DMS 273 (cell line): Measurements from ENCODE around the gene PSME2.
A peak's percentile ranks its signal among the peaks of the same experiment; 100 is the strongest.

Experiments used
- DNase-seq: peaks from one replicate; lab custom pipeline; 2025; ENCODE audit not compliant: unreplicated experiment; lab: John Stamatoyannopoulos, UW

Gene PSME2

GRCh38 chr14:24179961-24180796, 33.8 kb upstream of the PSME2 start:
- DNase-seq, result peak; percentile 58

- peak; percentile 66 for DNase-seq
These were observed 33.0 kb upstream of the PSME2 start for GRCh38 chr14:24179294-24179960.

DNA sequence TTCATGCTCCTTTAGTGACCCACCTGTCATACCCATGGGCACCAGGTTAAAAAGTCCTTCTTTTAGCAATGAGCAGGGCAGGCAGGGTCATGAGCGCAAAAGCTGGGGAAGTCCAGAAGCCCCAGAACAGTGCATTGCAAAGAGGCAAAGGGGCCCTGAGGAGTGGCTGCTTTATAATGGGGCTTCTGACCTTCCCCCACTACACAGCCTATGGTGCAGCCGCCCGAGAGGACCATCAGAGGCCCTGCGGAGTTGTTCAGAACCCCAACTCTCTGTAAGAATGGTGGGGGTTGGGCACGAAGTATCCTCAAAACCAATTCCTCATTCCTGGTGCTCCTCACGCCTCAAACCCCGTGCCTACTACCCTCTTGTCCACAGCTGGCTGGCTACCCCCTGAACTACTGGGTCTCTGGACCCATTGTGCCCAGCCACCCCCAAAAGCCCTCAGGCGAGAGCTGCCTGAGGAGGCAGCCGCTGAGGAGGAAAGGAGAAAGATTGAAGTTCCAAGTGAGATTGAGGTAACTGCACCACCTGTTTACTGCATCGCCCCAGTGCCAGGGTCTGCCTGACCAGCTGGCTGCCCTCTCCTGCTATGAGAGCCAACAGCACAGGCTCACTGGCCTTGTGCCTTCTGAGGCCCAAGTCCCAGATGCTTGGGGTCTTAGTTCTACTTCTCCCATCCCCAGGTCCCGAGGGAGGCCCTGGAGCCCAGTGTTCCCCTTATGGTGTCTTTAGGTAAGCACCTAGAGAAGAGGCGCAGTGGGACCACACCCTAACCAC, 32.2 kb upstream of the PSME2 start:
- peak; percentile 66 for DNase-seq

- DNase-seq, result no peak
These were observed 31.5 kb upstream of the PSME2 start for GRCh38 chr14:24177891-24178290.

DNA sequence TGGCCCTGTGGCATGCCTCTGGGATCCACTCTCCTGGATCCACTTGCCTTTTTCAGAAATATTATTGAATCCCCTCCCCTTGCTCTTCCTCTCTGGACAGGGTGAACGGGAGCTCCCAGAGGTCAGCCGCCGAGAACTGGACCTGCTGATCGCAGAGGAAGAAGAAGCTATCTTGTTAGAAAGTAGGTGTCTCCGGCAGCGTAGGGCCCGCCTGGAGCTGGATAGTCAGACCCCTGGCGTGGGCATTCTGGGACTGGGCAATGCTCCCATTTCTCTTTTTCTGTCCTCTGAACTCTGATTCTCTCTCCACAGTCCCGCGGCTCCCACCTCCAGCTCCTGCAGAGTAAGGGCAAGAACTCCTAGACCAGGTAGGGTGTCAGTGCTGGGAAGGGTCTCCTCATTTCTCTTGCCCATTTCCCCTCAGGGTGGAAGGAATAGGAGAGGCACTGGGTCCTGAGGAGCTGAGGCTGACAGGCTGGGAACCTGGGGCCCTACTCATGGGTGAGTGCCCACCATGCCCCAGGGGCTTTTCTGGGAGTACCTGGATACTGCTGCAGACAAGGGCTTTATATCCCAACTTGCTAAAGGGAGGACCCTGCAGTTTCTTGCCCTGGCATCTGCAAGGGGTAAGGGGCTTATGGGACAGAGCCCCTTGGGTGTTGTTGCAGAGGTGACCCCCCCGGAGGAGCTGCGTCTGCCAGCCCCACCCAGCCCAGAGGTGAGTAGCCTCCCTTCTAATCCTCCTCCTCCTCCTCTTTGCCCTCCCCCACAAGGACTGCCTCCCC, 30.8 kb upstream of the PSME2 start:
- no peak for DNase-seq

- DNase-seq, result no peak
These were observed 30.2 kb upstream of the PSME2 start for GRCh38 chr14:24176599-24176998.

DNA sequence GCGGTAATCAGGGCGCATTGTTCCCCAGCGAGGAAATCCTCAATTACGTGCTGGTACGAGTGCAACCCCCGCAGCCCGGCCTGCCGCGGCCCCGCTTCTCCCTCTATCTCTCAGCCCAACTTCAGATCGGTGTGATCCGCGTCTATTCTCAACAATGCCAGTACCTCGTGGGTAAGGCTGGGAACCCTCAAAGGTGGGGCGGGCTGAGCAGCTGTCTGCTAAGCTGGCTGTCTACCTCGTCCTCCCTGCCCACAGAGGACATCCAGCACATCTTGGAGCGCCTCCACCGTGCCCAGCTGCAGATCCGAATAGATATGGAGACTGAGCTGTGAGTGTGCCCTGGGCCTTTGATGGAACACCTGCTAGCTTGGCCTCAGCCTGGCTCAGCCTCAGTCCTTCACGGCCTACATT, 26.5 kb upstream of the PSME2 start:
- DNase-seq, result peak; percentile 54

DNA sequence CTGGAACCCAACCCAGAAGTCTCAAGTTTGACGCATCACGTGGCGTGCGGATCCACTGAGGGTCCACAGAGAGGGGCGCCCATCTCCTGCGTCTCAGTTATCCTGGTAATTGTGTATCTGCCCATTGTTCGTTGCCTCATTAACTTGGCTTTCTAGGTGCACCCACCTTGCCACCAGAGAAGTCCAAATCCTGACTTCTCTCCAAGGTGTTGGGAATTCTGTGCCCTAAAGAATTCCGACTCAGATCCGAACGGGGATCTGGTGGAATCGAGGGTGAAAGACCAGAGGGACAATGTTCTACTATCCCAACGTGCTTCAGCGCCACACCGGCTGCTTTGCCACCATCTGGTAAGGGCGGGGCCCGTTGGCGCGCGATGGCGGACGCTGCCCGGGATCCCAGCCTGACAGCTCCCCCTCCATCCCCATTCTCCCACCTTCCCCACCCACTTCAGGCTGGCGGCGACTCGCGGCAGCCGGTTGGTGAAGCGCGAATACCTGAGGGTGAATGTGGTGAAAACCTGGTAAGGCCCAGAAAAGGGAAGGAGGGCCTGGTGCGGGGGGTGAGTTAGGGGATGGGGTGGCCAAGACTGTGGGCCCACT, 26.0 kb upstream of the PSME2 start:
- peak; percentile 75 for DNase-seq

GRCh38 chr14:24171422-24172260, 25.2 kb upstream of the PSME2 start, which contains the start of gene REC8:
Gene REC8 (plus strand): TSS chr14:24172080. CDS start chr14:24172553, 473 bp downstream.
- DNase-seq, result peak; percentile 99

DNA sequence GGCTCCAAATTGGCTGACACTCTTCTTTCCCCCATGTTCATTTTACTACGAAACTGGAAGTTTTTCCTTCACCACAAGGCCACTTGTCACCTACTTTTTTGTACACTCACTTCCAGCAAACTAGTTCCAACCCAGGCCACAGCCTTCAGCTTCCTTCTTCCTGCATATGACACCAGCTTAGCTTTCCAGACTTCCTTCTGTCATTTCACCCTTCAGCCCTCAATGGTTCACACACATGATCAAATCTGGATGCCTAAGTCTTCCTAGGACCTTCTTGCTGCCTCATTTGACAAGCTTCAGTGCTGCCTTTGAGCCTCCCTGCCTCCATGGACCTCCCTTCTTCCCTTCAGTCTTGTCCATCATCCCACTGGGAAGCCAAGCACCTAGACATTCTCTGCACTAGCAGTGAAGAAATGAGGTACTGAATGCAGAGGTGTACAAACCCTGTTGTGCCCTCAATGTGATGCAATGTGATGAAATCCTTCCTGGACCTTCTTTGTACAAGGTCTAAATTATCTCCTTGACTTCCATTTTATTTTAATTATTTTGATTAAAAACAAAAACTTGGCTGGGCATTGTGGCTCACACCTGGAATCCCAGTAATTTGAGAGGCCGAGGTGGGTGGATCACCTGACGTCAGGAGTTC, 21.2 kb upstream of the PSME2 start:
- no peak for DNase-seq

GRCh38 chr14:24165785-24166184, 19.4 kb upstream of the PSME2 start:
- no peak for DNase-seq

DNA sequence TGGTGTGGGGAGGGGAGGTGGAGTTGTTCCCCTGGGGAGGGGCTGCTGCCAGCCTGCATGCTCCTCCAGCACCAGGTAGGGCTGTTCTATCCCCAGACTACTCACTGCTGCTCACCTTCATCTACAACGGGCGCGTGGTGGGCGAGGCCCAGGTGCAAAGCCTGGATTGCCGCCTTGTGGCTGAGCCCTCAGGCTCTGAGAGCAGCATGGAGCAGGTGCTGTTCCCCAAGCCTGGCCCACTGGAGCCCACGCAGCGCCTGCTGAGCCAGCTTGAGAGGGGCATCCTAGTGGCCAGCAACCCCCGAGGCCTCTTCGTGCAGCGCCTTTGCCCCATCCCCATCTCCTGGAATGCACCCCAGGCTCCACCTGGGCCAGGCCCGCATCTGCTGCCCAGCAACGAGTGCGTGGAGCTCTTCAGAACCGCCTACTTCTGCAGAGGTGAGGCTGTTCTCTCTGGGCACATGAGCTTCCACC, 18.1 kb upstream of the PSME2 start:
- no peak for DNase-seq

DNA sequence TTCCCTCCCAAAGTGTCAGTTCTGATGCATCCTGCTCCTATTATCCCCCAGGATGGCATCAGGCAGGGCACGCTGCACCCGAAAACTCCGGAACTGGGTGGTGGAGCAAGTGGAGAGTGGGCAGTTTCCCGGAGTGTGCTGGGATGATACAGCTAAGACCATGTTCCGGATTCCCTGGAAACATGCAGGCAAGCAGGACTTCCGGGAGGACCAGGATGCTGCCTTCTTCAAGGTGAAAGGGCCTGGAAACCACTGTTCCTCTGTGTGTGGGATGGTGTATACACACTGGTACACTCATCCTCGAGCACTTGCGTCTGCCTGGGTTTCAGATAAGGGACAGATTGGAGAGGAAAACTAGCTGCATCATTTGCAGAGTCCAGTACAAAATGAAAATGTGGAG, 15.7 kb upstream of the PSME2 start:
- DNase-seq, result no peak

DNA sequence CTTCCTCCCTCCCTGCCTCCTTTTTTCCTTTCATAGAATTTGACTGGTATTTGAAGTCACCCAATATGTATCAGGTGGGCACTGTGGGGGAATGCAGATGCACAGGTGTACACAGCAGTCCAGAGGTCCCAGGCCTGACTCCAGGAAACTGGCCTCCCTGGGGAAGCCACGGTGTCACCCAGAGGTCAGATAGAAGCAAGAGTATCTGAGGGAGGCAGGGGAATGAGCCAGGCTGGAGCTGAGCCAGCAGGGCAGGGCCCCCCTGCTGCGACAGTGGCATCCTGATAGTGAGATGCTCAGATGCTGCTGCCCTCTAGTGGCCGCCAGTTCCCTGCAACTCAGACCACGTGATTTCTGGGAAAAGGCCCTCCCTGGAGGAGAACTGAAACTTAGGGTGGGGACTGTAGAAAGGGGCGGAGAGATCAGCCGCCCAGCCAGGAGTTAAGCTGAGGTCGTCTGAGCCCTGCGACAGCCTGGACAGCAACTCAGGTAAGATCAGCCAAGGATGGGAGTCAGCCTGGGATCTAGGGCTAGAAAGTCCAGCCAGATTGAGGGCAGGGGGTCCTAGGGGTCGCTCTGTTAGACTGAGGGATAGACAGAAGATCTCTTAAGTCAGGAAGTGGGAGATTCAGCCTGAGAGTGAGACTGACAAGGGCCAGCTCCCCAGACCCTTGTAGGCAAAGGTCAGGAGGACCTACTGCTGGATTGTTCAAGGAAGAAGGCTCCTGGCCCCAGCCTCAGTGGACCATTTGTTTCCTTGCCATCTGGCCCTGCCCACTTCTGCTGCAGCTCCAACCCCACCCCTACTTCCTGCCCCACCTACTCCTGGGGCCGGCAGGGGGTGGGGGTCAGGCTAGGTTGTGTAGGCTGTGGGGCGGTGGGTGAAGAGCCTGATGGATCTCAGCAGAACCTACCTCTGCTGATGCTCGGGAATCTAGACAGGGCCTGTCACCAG, 14.7 kb upstream of the PSME2 start, which contains the start of gene IRF9:
Gene IRF9, plus strand, starts transcription at position 416 of the 955 bp plus-strand sequence. CDS start 880 bp downstream, outside the sequence.
- peak; percentile 98 for DNase-seq

DNA sequence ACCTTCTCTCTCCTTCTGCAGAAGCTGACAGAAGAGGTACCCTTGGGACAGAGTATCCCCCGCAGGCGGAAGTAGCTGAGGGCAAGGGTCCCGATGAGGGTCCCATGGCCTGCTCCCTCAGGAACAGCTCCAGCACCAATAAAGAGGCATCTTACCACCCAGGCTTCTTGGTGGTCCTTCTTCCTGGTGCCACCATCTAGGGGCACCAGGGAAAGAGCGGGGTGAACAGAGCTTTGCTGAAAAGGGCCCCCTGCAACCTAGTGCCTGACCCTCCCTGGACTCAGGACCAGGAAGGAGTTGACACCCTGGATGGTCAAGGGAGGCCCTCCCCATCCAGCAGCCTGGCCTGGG, 14.1 kb upstream of the PSME2 start:
- no peak for DNase-seq

- DNase-seq, result no peak
These were observed 13.5 kb upstream of the PSME2 start for GRCh38 chr14:24159777-24160498.

- DNase-seq, result no peak
These were observed 10.9 kb upstream of the PSME2 start for GRCh38 chr14:24157331-24157730.
